ENCODE data around the gene ARHGAP5.
A peak's percentile ranks its signal among the peaks of the same experiment; 100 is the strongest.

ARHGAP5 gene

GRCh38 chr14:32190673-32191072, 113.6 kb downstream of the ARHGAP5 start:
- no peak for DNase-seq

DNA sequence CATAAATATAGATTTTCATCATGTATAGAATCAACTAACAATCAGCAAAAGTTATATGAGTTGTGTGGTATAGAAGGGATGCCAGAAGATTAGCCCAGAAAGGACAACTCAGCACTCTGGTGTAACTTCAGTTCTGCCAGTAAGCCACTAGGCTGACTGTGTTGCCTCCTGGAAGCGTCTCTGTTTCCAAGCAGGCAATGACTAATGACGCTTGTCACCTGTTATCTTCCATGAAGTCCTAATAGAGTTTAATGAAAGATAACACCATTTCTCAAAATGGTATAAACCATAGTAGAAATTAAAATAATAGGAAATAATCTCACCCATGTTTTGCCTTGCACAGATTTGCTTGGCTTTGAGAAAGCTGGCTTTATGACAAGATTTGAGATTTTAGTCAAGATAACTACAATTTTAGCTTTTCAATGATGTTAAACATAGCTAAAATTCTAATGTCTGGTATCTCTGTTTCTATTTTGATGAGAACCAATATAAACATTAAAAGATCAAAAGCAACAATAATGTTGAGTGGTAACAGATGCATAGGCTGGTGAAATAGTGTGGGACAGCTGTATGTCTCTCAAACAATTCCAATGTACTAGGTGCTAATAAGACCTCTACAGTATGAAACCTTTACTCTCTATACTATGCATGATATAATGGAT, 115.7 kb downstream of the ARHGAP5 start:
- DNase-seq = no peak

DNA sequence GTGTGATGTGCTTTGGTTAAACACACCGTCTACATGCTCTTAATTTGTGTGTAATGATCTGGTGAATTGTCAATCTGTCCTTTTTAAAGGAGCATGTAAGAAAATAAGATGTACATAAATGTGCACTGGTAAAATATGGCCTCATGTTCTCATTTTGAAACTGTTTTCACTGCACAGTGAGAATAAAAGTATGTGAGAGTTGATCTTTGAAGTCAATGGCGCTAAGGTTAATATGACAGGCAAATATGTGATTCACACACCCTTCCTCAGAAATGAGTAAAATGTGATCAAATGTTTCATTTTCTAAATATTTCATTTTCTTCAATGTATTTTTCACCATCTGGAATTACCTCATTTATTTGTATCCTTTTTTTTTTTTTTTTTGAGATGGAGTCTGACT, 116.4 kb downstream of the ARHGAP5 start:
- DNase-seq = no peak

DNA sequence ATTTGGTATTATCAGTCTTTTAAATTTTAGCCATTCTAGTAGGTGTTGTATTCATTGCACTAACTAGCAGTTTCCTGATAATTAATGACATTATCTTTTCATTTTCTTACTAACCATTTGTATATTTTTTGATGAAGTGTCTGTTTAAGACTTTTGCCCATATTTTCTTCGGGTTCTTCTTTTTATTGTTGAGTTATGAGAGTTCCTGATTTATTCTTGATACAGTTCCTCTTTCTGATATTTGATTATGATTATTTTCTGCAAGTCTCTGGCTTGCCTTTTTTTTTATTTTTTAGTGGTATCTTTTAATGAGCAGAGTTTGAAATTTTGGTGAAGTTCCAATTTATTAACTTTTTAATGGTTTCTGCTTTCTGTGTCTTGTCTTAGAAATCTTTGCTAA, 118.5 kb downstream of the ARHGAP5 start:
- no peak for DNase-seq

- no peak for DNase-seq
Observed at GRCh38 chr14:32197919-32198318, 120.8 kb downstream of the ARHGAP5 start.

DNA sequence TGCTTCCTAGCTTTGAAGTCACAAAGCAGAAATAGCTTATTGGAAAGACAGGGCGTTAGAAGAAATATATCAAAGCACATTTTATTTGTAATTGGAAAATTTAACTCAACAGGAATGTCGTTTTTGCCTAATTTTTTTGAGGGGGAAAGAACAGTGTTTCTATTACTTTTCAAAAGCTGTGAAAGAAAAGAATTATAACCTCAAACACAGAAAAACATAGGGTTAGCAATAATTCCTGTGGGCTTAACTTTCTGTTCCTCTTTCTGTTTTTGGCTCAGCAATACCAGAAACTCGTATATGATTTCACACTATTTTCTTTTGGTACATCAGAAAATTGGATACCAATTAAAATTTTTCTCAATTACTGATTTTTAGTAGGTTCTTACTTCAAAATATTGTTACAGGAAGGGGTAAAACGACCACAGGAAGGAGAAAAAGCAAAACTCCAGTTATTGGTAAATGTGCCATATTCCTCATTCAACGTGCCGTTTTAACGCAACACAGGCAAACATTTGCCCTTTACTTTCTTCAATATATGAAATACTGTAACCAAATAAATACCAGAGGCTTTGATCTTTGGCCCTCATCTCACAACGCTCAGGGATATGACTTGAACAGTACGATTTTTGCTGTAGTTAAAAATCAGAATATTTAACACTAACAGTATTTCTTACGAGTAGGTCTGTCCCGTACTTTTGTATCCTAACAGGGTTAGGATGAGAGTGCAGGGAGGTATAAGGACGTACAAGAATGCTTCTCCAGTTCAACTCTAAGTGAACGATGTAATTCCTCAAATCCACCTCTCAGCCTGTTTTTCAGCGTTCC, 123.5 kb downstream of the ARHGAP5 start:
- no peak for DNase-seq

DNA sequence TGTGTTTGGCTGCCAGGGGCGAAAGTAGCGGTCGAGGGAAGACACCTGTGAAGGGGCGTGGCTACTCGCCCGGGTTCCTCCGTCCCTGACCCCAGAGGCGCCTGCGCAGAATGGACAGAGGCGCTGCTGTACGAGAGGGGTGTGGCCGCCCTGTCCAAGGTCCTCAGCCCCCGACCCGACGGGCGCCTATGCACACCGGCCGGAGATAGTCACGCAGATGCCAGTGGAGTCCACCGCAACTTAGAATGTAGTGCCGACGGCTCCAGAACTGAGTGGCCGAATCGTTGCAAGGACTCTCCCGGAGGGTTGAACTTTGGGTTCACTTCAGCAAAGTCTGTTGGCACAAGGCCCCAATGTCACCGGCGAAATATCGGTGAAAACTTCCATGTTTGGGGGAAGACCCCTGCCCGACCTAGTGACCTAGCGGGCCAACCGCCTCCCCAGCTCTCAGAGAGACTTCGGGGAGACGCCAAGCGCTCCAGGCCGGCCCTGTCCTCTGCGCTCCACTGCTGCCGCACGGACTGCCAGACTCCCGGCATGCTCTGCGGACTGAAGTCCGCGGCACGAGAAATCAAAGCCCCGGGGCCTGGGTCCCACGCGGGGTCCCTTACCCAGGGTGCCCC, 124.2 kb downstream of the ARHGAP5 start:
- peak; percentile 90 for DNase-seq

DNA sequence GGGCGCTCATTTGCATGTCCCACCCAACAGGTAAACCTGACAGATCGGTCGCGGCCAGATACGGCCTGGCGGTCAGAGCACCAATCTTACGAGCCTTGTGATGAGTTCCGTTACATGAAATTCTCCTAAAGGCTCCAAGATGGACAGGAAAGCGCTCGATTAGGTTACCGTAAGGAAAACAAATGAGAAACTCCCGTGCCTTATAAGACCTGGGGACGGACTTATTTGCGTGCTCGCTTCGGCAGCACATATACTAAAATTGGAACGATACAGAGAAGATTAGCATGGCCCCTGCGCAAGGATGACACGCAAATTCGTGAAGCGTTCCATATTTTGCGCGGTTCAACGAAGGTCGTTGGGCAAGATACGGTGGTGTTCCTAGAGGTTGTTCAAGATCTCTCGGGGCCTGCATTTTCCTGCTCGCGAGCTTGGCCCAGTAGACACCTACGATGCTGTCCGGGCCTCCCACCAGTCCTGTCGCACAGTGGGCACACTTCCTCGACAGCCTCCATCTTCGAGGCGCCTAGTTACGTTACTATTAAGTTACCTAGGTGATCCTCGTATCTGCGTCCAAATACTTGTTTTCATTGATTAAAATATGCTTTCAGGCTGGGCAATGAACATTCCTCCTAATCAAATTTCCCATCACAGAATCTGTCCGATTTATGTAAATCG, 124.8 kb downstream of the ARHGAP5 start, which contains the start of gene RNU6-7:
Gene RNU6-7 (plus strand): TSS at position 230 of the 675 bp plus-strand sequence.
- DNase-seq = no peak

DNA sequence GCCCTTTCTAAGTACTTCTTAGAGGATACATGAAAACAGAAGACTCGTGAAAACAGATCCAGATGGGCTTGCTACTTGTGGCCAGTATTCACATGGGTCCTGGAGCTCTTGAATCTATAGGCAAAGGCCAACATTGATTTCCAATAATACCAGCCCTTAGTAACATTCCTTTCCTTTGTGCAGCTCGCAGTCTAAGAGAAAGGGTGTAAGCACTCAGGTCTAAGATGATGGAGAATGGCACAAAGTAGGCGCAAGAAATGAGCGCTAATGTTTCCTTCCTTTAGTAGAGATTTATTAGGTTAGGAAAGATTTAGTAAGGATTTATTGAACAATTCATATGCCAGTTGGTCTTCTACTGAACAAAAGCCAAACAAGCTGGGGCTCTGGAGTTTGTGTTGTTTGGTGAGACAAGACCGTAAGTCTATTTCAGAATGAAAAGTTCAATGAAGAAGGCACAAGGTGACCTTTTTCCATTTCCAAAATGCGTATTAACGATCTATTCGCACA, 125.4 kb downstream of the ARHGAP5 start:
- DNase-seq = peak; percentile 43

- peak; percentile 94 for DNase-seq
Observed at GRCh38 chr14:32202998-32203882, 126.1 kb downstream of the ARHGAP5 start, which contains the start of gene RNU6-8. TSS of gene RNU6-8 (minus strand) at chr14:32203269.

DNA sequence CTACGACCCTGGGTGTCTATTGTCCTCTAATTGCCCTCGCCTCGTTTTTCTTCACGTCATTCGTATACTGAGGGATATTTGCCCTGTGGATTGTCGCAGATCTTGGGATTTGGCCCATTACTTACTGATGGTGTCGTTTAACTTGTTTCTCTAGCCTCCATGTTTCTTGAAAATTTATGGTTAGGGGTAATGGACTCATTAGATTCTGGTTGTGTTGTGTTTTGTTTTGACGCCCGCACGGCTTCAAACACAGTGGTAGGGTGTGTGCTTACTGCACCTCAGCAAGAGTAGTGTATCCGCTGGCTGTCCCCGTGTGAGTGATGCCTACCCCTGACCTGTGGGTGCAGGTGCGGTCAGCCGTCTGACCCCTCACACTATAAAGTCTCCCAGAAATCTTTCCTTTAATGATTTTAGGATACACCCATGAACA, 126.8 kb downstream of the ARHGAP5 start:
- peak; percentile 44 for DNase-seq

- no peak for DNase-seq
Observed at GRCh38 chr14:32205554-32205953, 128.4 kb downstream of the ARHGAP5 start.

- no peak for DNase-seq
Observed at GRCh38 chr14:32205984-32206383, 128.9 kb downstream of the ARHGAP5 start.

- no peak for DNase-seq
Observed at GRCh38 chr14:32206552-32206951, 129.4 kb downstream of the ARHGAP5 start.

GRCh38 chr14:32208490-32208889, 131.4 kb downstream of the ARHGAP5 start:
- no peak for DNase-seq

All from right forelimb (tissue), 1 donor.